GM21825 (cell line): ENCODE results near the gene PATL1.

Experiments
- ATAC-seq: cut with Tn5 transposase; IDR thresholded peaks from one replicate; pipeline ENCODE4 v1.9.1; 2021; ENCODE audit warnings: mild to moderate bottlenecking, moderate library complexity; ENCODE audit not compliant: unreplicated experiment

PATL1 gene

GRCh38 chr11:59615637-59616395 lies 53.0 kb downstream of the PATL1 start, which contains the start of gene OSBP:
OSBP (minus strand) TSS chr11:59615774; CDS start chr11:59615664, 110 bp downstream.
- ATAC-seq = peak; percentile 86

GRCh38 chr11:59615120-59615636 lies 53.7 kb downstream of the PATL1 start:
- ATAC-seq = peak; percentile 9

- no peak for ATAC-seq
Measured at GRCh38 chr11:59614277-59615119, 54.3 kb downstream of the PATL1 start.

- no peak for ATAC-seq
Measured at GRCh38 chr11:59611570-59612565, 57.0 kb downstream of the PATL1 start.

GRCh38 chr11:59610289-59610688 lies 58.5 kb downstream of the PATL1 start:
- ATAC-seq = no peak

GRCh38 chr11:59607703-59608454 lies 61.0 kb downstream of the PATL1 start:
- ATAC-seq = no peak

GRCh38 chr11:59602432-59602831 lies 66.4 kb downstream of the PATL1 start:
- no peak for ATAC-seq

- no peak for ATAC-seq
Measured at GRCh38 chr11:59601788-59602187, 67.0 kb downstream of the PATL1 start.

GRCh38 chr11:59600636-59601035 lies 68.2 kb downstream of the PATL1 start:
- ATAC-seq = no peak

- no peak for ATAC-seq
Measured at GRCh38 chr11:59600234-59600633, 68.6 kb downstream of the PATL1 start.

- ATAC-seq = no peak
Measured at GRCh38 chr11:59598961-59599360, 69.9 kb downstream of the PATL1 start.
